HG02759 (cell line): ENCODE measurements around the gene RERE.
"Not testable (repeated sequence)": the region's sequence is repeated elsewhere in the genome, so short reads cannot be mapped to it uniquely, and the experiment has no call there.

Source experiments
- ATAC-seq: cut with Tn5 transposase; IDR thresholded peaks from one replicate; pipeline ENCODE4 v1.9.1; 2021; ENCODE audit warnings: mild to moderate bottlenecking, moderate library complexity; ENCODE audit not compliant: unreplicated experiment

RERE gene

DNA sequence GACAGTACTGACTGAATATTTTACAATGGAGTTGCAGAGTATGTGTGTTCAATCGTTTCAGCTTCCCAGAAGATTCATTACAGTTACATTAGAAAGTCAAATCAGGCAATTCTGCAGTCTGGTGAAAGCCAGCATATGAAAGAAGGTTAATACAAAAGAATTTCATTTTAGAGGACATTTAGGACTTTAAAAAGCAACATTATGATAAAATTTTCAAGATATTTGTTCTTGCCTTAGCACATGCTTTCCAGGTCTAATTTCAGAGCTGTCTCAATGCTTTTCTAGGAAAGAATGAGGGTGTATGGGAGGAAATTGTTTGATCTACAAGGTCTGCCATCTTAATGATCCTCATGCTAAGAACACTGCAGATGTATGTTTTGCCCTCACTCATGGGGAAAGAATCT lies 63.2 kb downstream of the RERE start:
- no peak for ATAC-seq

DNA sequence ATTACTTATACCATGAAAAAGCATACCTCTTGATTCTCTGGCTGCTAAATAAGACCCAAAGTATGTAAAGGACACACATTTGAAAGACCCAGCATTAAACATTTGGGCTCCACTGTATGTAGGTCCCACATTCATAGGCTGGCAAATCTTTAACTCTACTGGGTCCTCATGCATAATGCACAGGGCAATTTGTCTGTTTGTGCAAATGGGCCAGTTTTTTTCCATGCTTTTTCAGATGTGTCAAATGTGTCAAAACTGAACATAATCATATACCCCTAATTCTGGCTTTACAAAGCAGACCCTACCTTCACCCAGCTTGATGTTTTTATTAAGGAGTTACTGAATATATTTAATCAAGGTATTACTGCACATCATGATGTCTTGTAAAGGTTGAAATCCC lies 63.7 kb downstream of the RERE start:
- no peak for ATAC-seq

DNA sequence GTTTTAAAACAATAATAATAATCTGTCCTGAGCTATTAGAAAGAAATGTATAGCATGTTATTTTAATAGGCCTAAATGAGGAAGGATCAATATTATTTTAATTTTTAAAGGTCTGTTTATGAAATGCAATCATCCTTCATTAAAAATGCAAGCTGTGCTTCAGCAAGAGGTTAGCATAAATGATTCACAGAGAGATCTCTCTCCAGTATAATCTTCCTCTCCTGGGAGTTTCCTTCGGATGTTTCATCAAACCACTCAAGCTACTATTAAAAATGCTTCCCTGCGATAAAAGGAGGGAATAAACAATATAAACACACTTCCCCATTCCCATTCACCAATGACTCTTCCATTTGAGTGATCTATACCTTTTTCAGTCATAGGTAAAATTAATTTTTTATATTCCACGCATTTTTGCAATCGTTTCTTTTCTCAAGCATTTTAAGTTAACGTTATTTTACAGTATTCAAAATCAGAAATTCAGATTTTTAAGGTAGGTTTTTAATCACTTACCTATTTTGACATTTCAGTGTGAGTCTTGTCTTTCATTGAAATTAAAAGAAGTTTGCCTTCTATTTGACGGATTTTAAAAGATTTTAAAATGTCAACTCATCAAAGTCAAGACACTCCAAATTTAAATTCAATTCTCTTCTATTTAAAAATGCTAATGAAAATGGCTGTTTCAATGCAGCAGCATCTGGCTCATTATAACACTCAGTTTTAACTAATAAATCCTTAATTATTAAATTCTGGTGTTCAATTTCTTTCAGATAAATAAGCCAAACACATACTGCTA lies 64.3 kb downstream of the RERE start:
- no peak for ATAC-seq

GRCh38 chr1:8752411-8752810 lies 65.0 kb downstream of the RERE start:
- ATAC-seq, result no peak

- no peak for ATAC-seq
Observed at GRCh38 chr1:8751984-8752383, 65.5 kb downstream of the RERE start.

GRCh38 chr1:8747879-8748825 lies 69.3 kb downstream of the RERE start:
- ATAC-seq, result no peak

DNA sequence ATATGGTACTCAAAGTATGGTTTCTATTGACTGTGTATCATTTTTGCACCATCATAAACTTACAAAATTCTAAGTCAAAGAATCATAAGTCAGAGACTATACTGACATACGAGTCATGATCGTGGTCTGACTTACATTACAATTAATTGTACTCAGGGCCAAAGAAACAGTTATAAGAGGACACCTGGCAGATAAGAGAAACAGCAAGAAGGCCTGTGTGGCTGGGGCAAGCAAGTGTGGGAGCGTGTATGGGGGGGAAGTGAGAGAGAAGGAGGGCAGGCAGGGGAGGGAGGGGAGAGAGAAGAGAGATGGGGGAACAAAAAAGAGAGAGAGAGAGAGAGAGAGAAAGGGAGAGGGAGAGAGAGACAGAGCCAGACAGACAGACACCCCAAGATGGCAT lies 70.9 kb downstream of the RERE start:
- no peak for ATAC-seq

- ATAC-seq, result no peak
Observed at GRCh38 chr1:8745749-8746390, 71.6 kb downstream of the RERE start.

- no peak for ATAC-seq
Observed at GRCh38 chr1:8745346-8745745, 72.1 kb downstream of the RERE start.

- no peak for ATAC-seq
Observed at GRCh38 chr1:8742022-8742924, 75.2 kb downstream of the RERE start.

- ATAC-seq, result no peak
Observed at GRCh38 chr1:8740034-8740449, 77.4 kb downstream of the RERE start.

DNA sequence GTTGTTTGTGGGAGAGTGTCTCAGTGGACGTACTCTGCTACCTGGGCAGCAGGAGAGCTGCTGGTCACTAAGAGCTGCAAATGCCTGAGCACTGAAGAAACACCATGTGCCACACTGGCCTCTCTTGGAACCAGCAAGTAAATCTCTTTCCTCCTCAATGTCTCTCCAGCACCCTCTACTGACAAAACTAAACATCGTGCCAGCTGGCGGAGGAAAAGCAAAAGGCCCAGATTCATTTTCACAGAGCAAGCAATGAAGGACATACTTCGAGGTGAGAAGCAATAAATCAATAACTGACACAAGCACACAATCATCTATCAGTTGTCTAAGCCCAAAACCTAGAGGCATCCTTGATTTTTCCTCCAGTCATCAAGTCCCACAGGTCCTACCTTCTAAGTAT lies 78.1 kb downstream of the RERE start:
- no peak for ATAC-seq

DNA sequence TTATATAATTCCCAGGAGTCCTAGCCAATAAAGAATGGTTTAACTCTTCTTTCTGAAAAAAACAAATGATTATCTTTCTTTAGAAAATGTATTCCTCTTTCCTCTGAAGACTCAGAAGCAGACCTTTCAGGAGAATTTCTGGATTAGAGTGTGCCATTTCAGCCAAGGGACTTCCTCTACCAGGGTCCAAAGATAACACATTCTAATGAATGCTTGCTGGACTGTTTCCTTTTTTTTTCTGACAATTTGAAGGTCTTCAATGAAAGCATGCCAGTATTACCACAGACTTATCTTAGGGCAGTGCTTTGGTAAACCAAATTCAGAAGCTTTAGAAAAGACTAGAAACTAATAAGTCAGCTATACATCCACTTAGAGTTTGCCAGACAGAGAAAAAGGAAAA lies 80.5 kb downstream of the RERE start:
- no peak for ATAC-seq

GRCh38 chr1:8733484-8733883 lies 84.0 kb downstream of the RERE start:
- no peak for ATAC-seq

DNA sequence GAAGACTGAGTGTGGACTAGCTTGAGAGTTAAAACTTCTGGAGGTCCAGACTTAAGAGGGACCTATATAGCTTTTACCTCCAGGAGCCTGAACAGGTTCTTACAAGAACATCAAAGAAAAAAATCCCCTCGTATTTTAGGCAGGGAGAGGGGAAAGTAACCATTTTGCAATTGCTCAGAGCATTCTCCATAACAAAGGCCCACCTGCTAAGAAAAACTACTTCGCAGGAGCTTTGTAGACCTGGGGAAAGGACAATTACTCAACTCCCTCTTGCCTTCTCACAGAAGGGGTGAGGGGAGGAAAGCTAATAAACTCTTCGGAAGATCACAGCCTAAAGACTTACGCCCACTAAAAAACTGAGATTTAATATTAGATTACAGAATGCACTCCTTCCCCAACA lies 86.3 kb downstream of the RERE start:
- ATAC-seq, result no peak

DNA sequence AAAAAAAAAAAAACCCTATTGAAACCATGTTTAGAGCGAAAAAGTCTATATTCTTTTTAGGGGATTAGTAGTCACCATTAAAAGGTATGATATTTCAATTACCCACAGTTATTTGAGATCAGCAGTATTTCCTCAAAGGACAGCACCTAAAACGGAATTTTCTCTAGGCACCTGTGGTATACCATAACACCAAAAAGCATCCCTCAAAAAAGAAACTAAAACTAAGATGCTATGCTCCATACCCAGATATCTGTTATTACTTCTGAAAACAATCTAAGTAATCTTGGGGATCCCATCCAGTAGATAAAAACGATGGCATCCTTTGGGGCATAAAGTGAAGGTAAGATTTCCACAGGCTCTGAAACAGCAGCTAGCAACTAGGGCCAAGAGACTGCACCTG lies 89.0 kb downstream of the RERE start:
- no peak for ATAC-seq

DNA sequence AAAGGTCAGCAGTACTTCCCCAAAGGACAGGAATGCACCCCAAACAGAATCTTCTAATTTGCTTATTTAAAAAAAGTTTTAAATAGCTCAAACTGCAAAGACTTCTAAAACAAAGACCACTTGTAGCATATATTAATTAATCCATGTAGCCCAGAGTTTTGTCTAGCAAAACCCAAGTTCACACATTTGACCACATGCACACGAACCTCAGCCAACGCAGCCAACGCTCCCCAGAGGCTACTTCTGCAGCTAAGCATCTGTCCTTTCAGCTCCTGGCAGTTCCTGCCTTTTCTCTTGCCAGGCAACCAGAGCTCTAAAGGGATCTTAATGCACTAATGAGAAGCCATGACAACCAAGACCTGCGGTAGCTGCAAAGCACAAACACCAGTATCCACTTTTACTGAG lies 89.6 kb downstream of the RERE start:
- ATAC-seq, result no peak

DNA sequence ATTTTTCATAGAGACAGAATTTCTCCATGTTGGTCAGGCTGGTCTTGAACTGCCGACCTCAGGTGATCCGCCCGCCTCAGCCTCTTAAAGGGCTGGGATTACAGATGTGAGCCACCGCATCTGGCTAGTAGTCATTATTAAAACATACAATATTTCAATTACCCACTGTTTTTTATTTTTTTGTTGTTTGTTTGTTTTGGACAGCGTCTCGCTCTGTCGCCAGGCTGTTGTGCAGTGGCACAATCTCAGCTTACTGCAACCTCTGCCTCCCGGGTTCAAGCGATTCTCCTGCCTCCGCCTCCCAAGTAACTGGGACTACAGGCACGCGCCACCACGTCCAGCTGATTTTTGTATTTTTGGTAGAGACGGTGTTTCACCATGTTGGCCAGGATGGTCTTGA lies 90.1 kb downstream of the RERE start:
- not testable (repeated sequence) for ATAC-seq

DNA sequence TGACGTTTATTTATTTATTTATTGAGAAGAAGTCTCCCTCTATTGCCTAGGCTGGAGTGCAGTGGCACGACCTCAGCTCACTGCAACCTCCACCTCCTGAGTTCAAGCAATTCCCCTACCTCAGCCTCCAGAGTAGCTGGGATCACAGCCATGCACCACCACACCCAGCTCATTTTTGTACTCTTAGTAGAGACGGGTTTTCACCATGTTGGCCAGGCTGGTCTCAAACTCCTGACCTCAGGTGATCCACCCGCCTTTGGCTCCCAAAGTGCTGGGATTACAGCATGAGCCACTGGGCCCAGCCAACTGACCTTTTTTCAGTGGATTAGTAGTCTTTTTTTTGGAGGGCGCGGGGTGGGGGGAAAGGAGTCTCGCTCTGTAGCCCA lies 90.6 kb downstream of the RERE start:
- not testable (repeated sequence) for ATAC-seq

DNA sequence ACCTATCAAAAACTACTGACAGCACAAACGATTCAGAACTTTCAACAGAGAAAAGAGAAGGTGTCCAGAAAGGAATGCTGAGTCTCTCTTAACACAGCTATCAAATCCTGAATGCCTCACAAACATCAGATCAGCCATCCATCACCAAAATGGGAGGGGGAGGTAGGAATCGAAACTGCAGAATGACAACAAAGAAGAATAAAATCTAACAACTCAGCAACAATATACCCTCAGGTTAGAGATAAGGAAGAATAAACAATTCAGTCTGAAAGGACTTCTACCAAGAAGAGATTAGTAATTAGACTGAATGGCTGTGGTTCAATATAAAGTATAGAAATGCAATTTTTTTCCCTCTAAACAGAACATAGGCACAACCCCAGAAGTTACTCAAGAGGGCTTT lies 94.4 kb downstream of the RERE start:
- ATAC-seq, result no peak

DNA sequence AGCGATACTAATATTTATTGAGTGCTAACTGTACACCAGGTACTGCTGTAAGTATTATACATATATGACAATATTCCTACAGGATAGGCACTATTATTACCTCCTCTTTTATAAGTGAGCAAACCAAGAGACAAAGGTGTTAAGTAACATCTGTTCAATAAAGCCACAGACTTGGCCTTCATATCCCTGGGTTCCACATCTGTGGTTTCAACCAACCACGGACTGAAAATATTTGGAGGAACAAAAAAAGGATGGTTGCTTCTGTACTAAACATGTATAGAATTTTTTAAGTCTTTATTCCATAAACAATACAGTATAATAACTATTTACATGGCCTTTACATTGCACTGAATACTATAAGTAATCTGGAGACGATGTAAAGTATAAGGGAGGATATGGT lies 95.1 kb downstream of the RERE start:
- ATAC-seq, result no peak
